Ishikawa (cell line): ENCODE measurements around the gene GATAD2A.
A peak's percentile ranks its signal among the peaks of the same experiment; 100 is the strongest.

Source experiments
- CEBPB ChIP-seq: IDR thresholded peaks from 2 replicates; pipeline ENCODE4 v1.6.1; 2012
- CREB1 ChIP-seq: IDR thresholded peaks from 2 replicates; pipeline ENCODE4 v1.6.1; 2012; ENCODE audit warnings: low read depth
- EGR1 ChIP-seq: IDR thresholded peaks from 2 replicates; pipeline ENCODE4 v1.6.1; 2012
- EP300 ChIP-seq: IDR thresholded peaks from 2 replicates; pipeline ENCODE4 v1.6.1; 2012; ENCODE audit warnings: borderline replicate concordance
- FOXM1 ChIP-seq: IDR thresholded peaks from 2 replicates; pipeline ENCODE4 v1.6.1; 2012; ENCODE audit warnings: low read depth, borderline replicate concordance
- MAX ChIP-seq: IDR thresholded peaks from 2 replicates; pipeline ENCODE4 v1.6.1; 2012
- NFIC ChIP-seq: IDR thresholded peaks from 2 replicates; pipeline ENCODE4 v1.6.1; 2012
- RAD21 ChIP-seq: IDR thresholded peaks from 2 replicates; pipeline ENCODE4 v1.6.1; 2012; ENCODE audit warnings: low read depth
- REST ChIP-seq: IDR thresholded peaks from 2 replicates; pipeline ENCODE4 v1.6.1; 2012; ENCODE audit warnings: low read depth, mild to moderate bottlenecking
- TAF1 ChIP-seq: IDR thresholded peaks from 2 replicates; pipeline ENCODE4 v1.6.1; 2012; ENCODE audit warnings: low read depth, mild to moderate bottlenecking
- TCF12 ChIP-seq: IDR thresholded peaks from 2 replicates; pipeline ENCODE4 v1.6.1; 2012; ENCODE audit warnings: low read depth
- TEAD4 ChIP-seq: IDR thresholded peaks from 2 replicates; pipeline ENCODE4 v1.6.1; 2012
- USF1 ChIP-seq: IDR thresholded peaks from 2 replicates; pipeline ENCODE4 v1.6.1; 2012
- YY1 ChIP-seq: IDR thresholded peaks from 2 replicates; pipeline ENCODE4 v1.6.1; 2012; ENCODE audit warnings: low read depth
- ZBTB7A ChIP-seq: IDR thresholded peaks from 2 replicates; pipeline ENCODE4 v1.6.1; 2012; ENCODE audit warnings: low read depth

Gene GATAD2A

GRCh38 chr19:19464339-19465098 lies 59.0 kb downstream of the GATAD2A start:
- TF ChIP-seq REST (no peak), MAX (peak; percentile 65), CREB1 (no peak), YY1 (no peak), ZBTB7A (no peak), USF1 (peak; percentile 90)

GRCh38 chr19:19465436-19466070 lies 60.1 kb downstream of the GATAD2A start:
- no peak for TF ChIP-seq CEBPB
- TF ChIP-seq CREB1 = no peak
- TF ChIP-seq EGR1 = peak; percentile 84

- no peak for TF ChIP-seq RAD21
- no peak for TF ChIP-seq EP300
- no peak for TF ChIP-seq TAF1
- TF ChIP-seq YY1 = no peak
- no peak for TF ChIP-seq NFIC
- no peak for TF ChIP-seq TCF12
- no peak for TF ChIP-seq USF1
- TF ChIP-seq MAX = no peak
- TF ChIP-seq FOXM1 = no peak
- TF ChIP-seq REST = no peak
- no peak for TF ChIP-seq TEAD4
- no peak for TF ChIP-seq EGR1
- no peak for TF ChIP-seq CREB1
- no peak for TF ChIP-seq CEBPB
- TF ChIP-seq ZBTB7A = no peak
These were observed 60.7 kb downstream of the GATAD2A start for GRCh38 chr19:19466201-19466600.

- 0 out of 2 replicates have a peak, but pooled peaks have one; percentile 16 for TF ChIP-seq USF1
- no peak for TF ChIP-seq EP300
- no peak for TF ChIP-seq TEAD4
These were observed 63.1 kb downstream of the GATAD2A start for GRCh38 chr19:19468424-19469050.

- TF ChIP-seq FOXM1 = no peak
- no peak for TF ChIP-seq USF1
- TF ChIP-seq ZBTB7A = no peak
These were observed 65.1 kb downstream of the GATAD2A start for GRCh38 chr19:19470579-19470978.
